Measurements from ENCODE around the gene UPK1B.

GRCh38 chr3:119125742-119126504 is 47.5 kb upstream of the UPK1B start:
- TF ChIP-seq EGR1 (IDR thresholded peaks at IDR 0.05) = no peak
- no peak for TF ChIP-seq CREB1 (IDR thresholded peaks at IDR 0.05; ENCODE audit: low read depth)
- TF ChIP-seq MAX (IDR thresholded peaks at IDR 0.05) = no peak
- no peak for TF ChIP-seq RAD21 (IDR thresholded peaks at IDR 0.05; ENCODE audit: low read depth)
- TF ChIP-seq TCF12 (IDR thresholded peaks at IDR 0.05; ENCODE audit: low read depth) = no peak
- no peak for TF ChIP-seq EP300 (IDR thresholded peaks at IDR 0.05; ENCODE audit: borderline replicate concordance)
- TF ChIP-seq NFIC (IDR thresholded peaks at IDR 0.05) = no peak
- TF ChIP-seq CEBPB (IDR thresholded peaks at IDR 0.05) = no peak
- no peak for TF ChIP-seq TAF1 (IDR thresholded peaks at IDR 0.05; ENCODE audit: low read depth)
- no peak for TF ChIP-seq YY1 (IDR thresholded peaks at IDR 0.05; ENCODE audit: low read depth)

Data from Ishikawa (cell line).